Measurements from ENCODE around the gene HEATR1.

Gene HEATR1

DNA sequence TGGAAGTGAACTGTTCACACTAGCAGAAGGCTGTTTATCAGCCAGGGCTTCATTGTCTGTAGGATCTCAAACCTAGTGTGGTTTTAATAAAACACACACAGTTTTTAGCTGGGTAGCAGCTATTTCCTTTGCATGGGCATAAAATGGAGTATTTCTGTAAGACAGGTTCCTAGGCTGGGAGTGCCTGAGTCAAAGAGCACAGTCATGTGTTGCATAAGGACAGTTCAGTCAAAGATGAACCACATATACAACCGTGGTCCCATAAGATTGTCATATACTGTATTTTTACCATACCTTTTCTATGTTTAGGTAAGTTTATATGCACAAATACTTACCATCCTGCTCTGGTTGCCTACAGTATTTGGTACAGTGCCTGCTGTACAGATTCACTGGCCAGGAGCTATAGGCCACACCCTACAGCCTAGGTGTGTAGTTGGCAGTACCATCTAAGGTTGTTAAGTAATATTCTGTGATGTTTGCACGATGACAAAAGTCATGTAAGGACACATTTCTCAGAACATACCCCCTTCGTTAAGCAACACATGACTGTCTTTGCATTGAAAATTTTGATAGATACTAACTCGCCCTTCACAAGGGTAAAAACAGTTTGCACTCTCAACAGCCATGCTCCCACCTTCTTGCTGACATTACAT is 63.4 kb downstream of the HEATR1 start (continued):
- TF ChIP-seq, protein P1, sequence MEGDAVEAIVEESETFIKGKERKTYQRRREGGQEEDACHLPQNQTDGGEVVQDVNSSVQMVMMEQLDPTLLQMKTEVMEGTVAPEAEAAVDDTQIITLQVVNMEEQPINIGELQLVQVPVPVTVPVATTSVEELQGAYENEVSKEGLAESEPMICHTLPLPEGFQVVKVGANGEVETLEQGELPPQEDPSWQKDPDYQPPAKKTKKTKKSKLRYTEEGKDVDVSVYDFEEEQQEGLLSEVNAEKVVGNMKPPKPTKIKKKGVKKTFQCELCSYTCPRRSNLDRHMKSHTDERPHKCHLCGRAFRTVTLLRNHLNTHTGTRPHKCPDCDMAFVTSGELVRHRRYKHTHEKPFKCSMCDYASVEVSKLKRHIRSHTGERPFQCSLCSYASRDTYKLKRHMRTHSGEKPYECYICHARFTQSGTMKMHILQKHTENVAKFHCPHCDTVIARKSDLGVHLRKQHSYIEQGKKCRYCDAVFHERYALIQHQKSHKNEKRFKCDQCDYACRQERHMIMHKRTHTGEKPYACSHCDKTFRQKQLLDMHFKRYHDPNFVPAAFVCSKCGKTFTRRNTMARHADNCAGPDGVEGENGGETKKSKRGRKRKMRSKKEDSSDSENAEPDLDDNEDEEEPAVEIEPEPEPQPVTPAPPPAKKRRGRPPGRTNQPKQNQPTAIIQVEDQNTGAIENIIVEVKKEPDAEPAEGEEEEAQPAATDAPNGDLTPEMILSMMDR (tag by site-specific recombination; IDR thresholded peaks at IDR 0.05) = no peak
- TF ChIP-seq, protein P2, sequence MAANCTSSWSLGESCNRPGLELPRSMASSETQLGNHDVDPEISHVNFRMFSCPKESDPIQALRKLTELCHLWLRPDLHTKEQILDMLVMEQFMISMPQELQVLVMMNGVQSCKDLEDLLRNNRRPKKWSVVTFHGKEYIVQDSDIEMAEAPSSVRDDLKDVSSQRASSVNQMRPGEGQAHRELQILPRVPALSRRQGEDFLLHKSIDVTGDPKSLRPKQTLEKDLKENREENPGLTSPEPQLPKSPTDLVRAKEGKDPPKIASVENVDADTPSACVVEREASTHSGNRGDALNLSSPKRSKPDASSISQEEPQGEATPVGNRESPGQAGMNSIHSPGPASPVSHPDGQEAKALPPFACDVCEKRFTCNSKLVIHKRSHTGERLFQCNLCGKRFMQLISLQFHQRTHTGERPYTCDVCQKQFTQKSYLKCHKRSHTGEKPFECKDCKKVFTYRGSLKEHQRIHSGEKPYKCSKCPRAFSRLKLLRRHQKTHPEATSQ (tag by site-specific recombination; IDR thresholded peaks at IDR 0.05) = no peak
- TF ChIP-seq ZFP3 (tag by site-specific recombination; IDR thresholded peaks at IDR 0.05; ENCODE audit: low read depth) (no peak), KLF16 (tag by site-specific recombination; IDR thresholded peaks at IDR 0.05) (no peak), ZXDB (tag by site-specific recombination; IDR thresholded peaks at IDR 0.05) (no peak), ZNF791 (tag by site-specific recombination; IDR thresholded peaks at IDR 0.05) (no peak), ZNF785 (tag by site-specific recombination; IDR thresholded peaks at IDR 0.05) (no peak)

DNA sequence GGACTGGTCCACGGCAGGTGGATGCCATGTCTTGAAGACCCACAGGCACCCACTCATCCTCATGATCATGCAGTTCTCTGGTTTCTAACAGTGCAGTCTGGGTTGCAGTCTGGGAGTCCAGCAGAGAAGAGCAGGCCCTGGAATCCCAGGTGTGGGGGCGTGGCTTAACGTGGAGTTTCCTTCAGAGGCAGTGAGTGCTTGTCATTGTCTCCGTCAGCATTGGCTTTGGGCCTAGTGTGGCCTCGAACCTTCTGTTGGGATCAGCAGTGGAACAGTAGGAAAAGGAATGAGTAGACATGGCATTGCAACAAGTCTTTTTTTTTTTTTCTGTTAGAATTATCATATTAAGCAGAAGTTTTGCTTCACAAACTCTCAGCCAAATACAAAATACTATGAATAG is 67.8 kb downstream of the HEATR1 start:
- Histone ChIP-seq H3K4me3 (ENCODE audit: low read depth, low read length) (no peak overlapping the region), H3K4me1 (ENCODE audit: control insufficient read depth, insufficient read depth, low read length) (peaks cover 2% of the 10 kb centered on the region; the same call in 1 of the 2 replicates), H3K36me3 (ENCODE audit: control insufficient read depth in 2 of 2, insufficient read depth in 1 of 2, low read length in 2 of 2) (no peaks in the 10 kb centered on the region), H3K27ac (ENCODE audit: extremely low read depth, low read depth, low read length) (no peak overlapping the region), H3K9me3 (ENCODE audit: control insufficient read depth, insufficient read depth, low read depth, low read length) (no peaks in the 10 kb centered on the region)
- POLR2A ChIA-PET = interaction anchor here (0.6 kb wide), 1 partner anchor 47 kb away, joined by 3 read pairs; no protein-coding TSS in a partner anchor
- TF ChIP-seq ZNF530 (tag by site-specific recombination; IDR thresholded peaks at IDR 0.05; ENCODE audit: low read depth) = no peak
- TF ChIP-seq SCRT2 (tag by site-specific recombination; IDR thresholded peaks at IDR 0.05) = peak; percentile 51
- TF ChIP-seq ZNF394 (tag by site-specific recombination; IDR thresholded peaks at IDR 0.05; ENCODE audit: borderline replicate concordance) = no peak
- TF ChIP-seq, protein P3, sequence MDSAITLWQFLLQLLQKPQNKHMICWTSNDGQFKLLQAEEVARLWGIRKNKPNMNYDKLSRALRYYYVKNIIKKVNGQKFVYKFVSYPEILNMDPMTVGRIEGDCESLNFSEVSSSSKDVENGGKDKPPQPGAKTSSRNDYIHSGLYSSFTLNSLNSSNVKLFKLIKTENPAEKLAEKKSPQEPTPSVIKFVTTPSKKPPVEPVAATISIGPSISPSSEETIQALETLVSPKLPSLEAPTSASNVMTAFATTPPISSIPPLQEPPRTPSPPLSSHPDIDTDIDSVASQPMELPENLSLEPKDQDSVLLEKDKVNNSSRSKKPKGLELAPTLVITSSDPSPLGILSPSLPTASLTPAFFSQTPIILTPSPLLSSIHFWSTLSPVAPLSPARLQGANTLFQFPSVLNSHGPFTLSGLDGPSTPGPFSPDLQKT (IDR thresholded peaks at IDR 0.05; ENCODE audit: borderline replicate concordance, low read depth, low read length) = no peak
- TF ChIP-seq ZNF341 (tag by site-specific recombination; IDR thresholded peaks at IDR 0.05; ENCODE audit: low read depth) = no peak
- TF ChIP-seq, protein P4, sequence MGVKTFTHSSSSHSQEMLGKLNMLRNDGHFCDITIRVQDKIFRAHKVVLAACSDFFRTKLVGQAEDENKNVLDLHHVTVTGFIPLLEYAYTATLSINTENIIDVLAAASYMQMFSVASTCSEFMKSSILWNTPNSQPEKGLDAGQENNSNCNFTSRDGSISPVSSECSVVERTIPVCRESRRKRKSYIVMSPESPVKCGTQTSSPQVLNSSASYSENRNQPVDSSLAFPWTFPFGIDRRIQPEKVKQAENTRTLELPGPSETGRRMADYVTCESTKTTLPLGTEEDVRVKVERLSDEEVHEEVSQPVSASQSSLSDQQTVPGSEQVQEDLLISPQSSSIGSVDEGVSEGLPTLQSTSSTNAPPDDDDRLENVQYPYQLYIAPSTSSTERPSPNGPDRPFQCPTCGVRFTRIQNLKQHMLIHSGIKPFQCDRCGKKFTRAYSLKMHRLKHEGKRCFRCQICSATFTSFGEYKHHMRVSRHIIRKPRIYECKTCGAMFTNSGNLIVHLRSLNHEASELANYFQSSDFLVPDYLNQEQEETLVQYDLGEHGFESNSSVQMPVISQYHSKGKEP (tag by site-specific recombination; IDR thresholded peaks at IDR 0.05) = no peak
- CTCF ChIA-PET = interaction anchor here (0.9 to 1.0 kb wide), 2 partner anchors 378 to 432 kb away, joined by 3 to 6 read pairs; no protein-coding TSS in a partner anchor

DNA sequence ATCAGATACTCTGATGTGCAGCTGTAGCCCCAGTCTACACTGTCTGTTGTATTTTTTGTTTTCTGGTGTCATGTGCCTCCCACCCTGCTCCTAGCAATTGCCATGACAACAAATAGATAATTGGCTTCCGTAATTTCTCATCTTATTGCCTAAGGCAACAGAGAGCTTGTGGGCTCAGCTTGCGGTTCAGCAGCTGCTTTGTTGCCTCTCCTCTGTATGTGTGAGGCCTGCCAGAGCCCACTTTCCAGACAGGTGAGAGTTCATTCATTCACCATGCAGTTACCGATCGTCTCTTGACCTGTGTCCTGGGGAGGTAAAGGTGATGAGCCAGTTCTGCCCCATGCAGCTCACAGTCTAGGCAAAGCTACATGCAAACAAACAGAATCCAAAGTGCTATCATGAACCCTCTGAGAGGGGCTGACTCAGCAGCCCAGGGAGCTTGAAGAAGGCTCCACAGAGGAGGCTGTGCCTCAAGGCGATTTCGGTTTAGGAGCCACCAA is 68.6 kb downstream of the HEATR1 start:
- ChIA-PET CTCF (interaction anchor here (0.7 to 1.4 kb wide), 7 partner anchors 8 to 431 kb away, joined by 3 to 6 read pairs (median 3); no protein-coding TSS in a partner anchor), POLR2A (interaction anchor here (0.6 to 1.0 kb wide), 3 partner anchors 47 to 304 kb away, joined by 3 to 8 read pairs (median 3); no protein-coding TSS in a partner anchor)
- Histone ChIP-seq H3K4me1 (ENCODE audit: control insufficient read depth, insufficient read depth, low read length) (peaks cover 2% of the 10 kb centered on the region; the same call in 1 of the 2 replicates), H3K36me3 (ENCODE audit: control insufficient read depth in 2 of 2, insufficient read depth in 1 of 2, low read length in 2 of 2) (no peaks in the 10 kb centered on the region), H3K27ac (ENCODE audit: extremely low read depth, low read depth, low read length) (no peak overlapping the region), H3K9me3 (ENCODE audit: control insufficient read depth, insufficient read depth, low read depth, low read length) (no peaks in the 10 kb centered on the region), H3K4me3 (ENCODE audit: low read depth, low read length) (no peak overlapping the region)
- TF ChIP-seq, protein P5, sequence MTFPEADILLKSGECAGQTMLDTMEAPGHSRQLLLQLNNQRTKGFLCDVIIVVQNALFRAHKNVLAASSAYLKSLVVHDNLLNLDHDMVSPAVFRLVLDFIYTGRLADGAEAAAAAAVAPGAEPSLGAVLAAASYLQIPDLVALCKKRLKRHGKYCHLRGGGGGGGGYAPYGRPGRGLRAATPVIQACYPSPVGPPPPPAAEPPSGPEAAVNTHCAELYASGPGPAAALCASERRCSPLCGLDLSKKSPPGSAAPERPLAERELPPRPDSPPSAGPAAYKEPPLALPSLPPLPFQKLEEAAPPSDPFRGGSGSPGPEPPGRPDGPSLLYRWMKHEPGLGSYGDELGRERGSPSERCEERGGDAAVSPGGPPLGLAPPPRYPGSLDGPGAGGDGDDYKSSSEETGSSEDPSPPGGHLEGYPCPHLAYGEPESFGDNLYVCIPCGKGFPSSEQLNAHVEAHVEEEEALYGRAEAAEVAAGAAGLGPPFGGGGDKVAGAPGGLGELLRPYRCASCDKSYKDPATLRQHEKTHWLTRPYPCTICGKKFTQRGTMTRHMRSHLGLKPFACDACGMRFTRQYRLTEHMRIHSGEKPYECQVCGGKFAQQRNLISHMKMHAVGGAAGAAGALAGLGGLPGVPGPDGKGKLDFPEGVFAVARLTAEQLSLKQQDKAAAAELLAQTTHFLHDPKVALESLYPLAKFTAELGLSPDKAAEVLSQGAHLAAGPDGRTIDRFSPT (tag by site-specific recombination; IDR thresholded peaks at IDR 0.05) = no peak
- TF ChIP-seq, protein P6, sequence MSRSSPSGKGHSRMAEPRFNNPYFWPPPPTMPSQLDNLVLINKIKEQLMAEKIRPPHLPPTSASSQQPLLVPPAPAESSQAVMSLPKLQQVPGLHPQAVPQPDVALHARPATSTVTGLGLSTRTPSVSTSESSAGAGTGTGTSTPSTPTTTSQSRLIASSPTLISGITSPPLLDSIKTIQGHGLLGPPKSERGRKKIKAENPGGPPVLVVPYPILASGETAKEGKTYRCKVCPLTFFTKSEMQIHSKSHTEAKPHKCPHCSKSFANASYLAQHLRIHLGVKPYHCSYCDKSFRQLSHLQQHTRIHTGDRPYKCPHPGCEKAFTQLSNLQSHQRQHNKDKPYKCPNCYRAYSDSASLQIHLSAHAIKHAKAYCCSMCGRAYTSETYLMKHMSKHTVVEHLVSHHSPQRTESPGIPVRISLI (tag by site-specific recombination; IDR thresholded peaks at IDR 0.05) = no peak
- TF ChIP-seq, protein P7, sequence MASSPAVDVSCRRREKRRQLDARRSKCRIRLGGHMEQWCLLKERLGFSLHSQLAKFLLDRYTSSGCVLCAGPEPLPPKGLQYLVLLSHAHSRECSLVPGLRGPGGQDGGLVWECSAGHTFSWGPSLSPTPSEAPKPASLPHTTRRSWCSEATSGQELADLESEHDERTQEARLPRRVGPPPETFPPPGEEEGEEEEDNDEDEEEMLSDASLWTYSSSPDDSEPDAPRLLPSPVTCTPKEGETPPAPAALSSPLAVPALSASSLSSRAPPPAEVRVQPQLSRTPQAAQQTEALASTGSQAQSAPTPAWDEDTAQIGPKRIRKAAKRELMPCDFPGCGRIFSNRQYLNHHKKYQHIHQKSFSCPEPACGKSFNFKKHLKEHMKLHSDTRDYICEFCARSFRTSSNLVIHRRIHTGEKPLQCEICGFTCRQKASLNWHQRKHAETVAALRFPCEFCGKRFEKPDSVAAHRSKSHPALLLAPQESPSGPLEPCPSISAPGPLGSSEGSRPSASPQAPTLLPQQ (tag by site-specific recombination; IDR thresholded peaks at IDR 0.05) = 0 out of 2 replicates have a peak, but pooled peaks have one; percentile 18
- TF ChIP-seq ZBTB8A (tag by site-specific recombination; IDR thresholded peaks at IDR 0.05) (peak; percentile 27; the same call in 1 of the 2 replicates), ZNF664 (tag by site-specific recombination; IDR thresholded peaks at IDR 0.05) (no peak), ZNF76 (tag by site-specific recombination; IDR thresholded peaks at IDR 0.05; ENCODE audit: borderline replicate concordance, low read depth) (no peak), ZNF394 (tag by site-specific recombination; IDR thresholded peaks at IDR 0.05; ENCODE audit: borderline replicate concordance) (no peak), PRDM1 (tag by site-specific recombination; IDR thresholded peaks at IDR 0.05) (peak; percentile 61; the same call in 1 of the 2 replicates)

All from HEK293 (cell line).